Body of pancreas (tissue), 4 donors: ENCODE data around the gene TBX21. TPM values are rescaled to one million over a fixed set of nuclear protein-coding genes. Genes with fewer than 3 reads are reported as not detected.

Source experiments
- ATAC-seq: fragments of 150-250 bp; one replicate; pipeline ENCODE4 v1.9.1; 2016
- DNase-seq, 4 donors: peaks; one replicate each; pipeline ENCODE4 v3.0.0-alpha.2; 2019
- H3K27ac ChIP-seq, 4 donors: fragments of 200-600 bp; sonication (generic); 1 replicate in 3 of 4; 2 replicates in 1 of 4; pipeline versions ENCODE4 v1.5.1 to v1.6.1; 2016 to 2019; ENCODE audit warnings: mild to moderate bottlenecking in 1 of 4, mixed read lengths in 1 of 4, moderate library complexity in 1 of 4
- H3K27me3 ChIP-seq, 2 donors: fragments of 200-600 bp; sonication (generic); one replicate each; pipeline ENCODE4 v1.6.0; 2016; ENCODE audit warnings: mild to moderate bottlenecking in 1 of 2
- H3K36me3 ChIP-seq, 2 donors: fragments of 200-600 bp; sonication (generic); replicated peaks in 1 of 2; 2 replicates each; pipeline ENCODE4 v1.5.1; 2016; ENCODE audit warnings: low read depth in 2 of 2; ENCODE audit not compliant: insufficient read depth in 1 of 2
- H3K4me1 ChIP-seq: fragments of 200-600 bp; sonication (generic); one replicate; pipeline ENCODE4 v1.6.0; 2016
- H3K4me3 ChIP-seq, 2 donors: fragments of 200-600 bp; sonication (generic); 1 replicate in 1 of 2; 2 replicates in 1 of 2; pipeline ENCODE4 v1.5.1; 2016 to 2019
- H3K9me3 ChIP-seq, 3 donors: fragments of 200-600 bp; sonication (generic); 1 replicate in 2 of 3; 2 replicates in 1 of 3; pipeline ENCODE4 v1.5.1; 2016
- CTCF ChIP-seq, 7 experiments: fragments of 450-650 bp in 4 of 7; fragments of 200-600 bp in 3 of 7; sonication (generic) in 3 of 7; IDR thresholded peaks; one replicate each; pipeline ENCODE4 v1.5.1; 2016 to 2019; ENCODE audit warnings: antibody characterized with exemption in 7 of 7
- POLR2A ChIP-seq, 3 donors: fragments of 450-650 bp; IDR thresholded peaks; one replicate each; pipeline ENCODE4 v1.6.1; 2016; ENCODE audit warnings: antibody characterized with exemption in 3 of 3, mild to moderate bottlenecking in 2 of 3
- WGBS, 2 donors: methylation state at CpG; one replicate each; pipeline ENCODE4 v1.1.5; 2017; 5-methylcytosine and 5-hydroxymethylcytosine counted together
- intact Hi-C: fragments of 100-400 bp; cut with DNase I; formaldehyde crosslinking; loops from one replicate; pipeline ENCODE4 v1.15.1; 2023
- total RNA-seq, 2 donors: library from RNA; depleted of rRNA; stranded (reverse); fragments of >200 nt; gene quantifications; one replicate each; pipeline ENCODE4 v1.1.0, GENCODE V29; 2016

TBX21 gene
- total RNA-seq, 2 donors from 2014 or later, result 1.0 TPM; not detected in 1

- 9 to 24% methylated on average over 16 to 59 of the region's 65 CpGs for WGBS, 2 donors
- Histone ChIP-seq H3K4me1 (peaks cover 29% of the 10 kb centered on the region), H3K36me3 (no peaks in the 10 kb centered on the region), H3K27ac (peak overlapping the region; percentile 75 to 89 (median 83)), H3K4me3 (peak overlapping the region; percentile 93 to 99), H3K9me3 (no peaks in the 10 kb centered on the region), H3K27me3 (no peaks in the 10 kb centered on the region)
- ATAC-seq, result peak; percentile 31
- no peak for TF ChIP-seq CTCF (IDR thresholded peaks at IDR 0.05)
- TF ChIP-seq POLR2A (IDR thresholded peaks at IDR 0.05), result peak in 1 of 3 donors; percentile 7
- peak; percentile 52 to 59 (median 56) for DNase-seq
- intact Hi-C loops, result loop anchor here (10.0 kb wide), 1 partner anchor 110 kb away; no protein-coding TSS in a partner anchor
These were observed 38.2 kb upstream of the TBX21 start for GRCh38 chr17:47694581-47695428.

- WGBS, 2 donors, result 66 to 69% methylated on average over 33 to 42 of the region's 47 CpGs
- Histone ChIP-seq H3K27ac (peak overlapping the region in 3 of 4 donors; percentile 64 to 86 (median 75)), H3K27me3 (no peaks in the 10 kb centered on the region), H3K36me3 (no peaks in the 10 kb centered on the region), H3K4me1 (peaks cover 29% of the 10 kb centered on the region), H3K9me3 (no peaks in the 10 kb centered on the region), H3K4me3 (no peak overlapping the region)
- peak in 3 of 4 donors; percentile 13 to 30 (median 21) for DNase-seq
- TF ChIP-seq POLR2A (IDR thresholded peaks at IDR 0.05), result no peak
- no peak for TF ChIP-seq CTCF (IDR thresholded peaks at IDR 0.05)
- ATAC-seq, result no peak
- intact Hi-C loops, result loop anchor here (10.0 kb wide), 1 partner anchor 109 kb away; no protein-coding TSS in a partner anchor
These were observed 37.3 kb upstream of the TBX21 start for GRCh38 chr17:47695429-47696376.

GRCh38 chr17:47696717-47697642 lies 36.1 kb upstream of the TBX21 start:
- Histone ChIP-seq H3K27ac (no peak overlapping the region), H3K4me1 (peaks cover 29% of the 10 kb centered on the region), H3K9me3 (no peaks in the 10 kb centered on the region), H3K27me3 (no peaks in the 10 kb centered on the region), H3K36me3 (no peaks in the 10 kb centered on the region), H3K4me3 (no peak overlapping the region)
- intact Hi-C loops, result loop anchor here (10.0 kb wide), 1 partner anchor 108 kb away; no protein-coding TSS in a partner anchor
- no peak for ATAC-seq
- peak in 1 of 4 donors; percentile 11 for DNase-seq
- WGBS, 2 donors, result 76 to 87% methylated on average over 9 to 10 of the region's 11 CpGs
- TF ChIP-seq CTCF (IDR thresholded peaks at IDR 0.05) (no peak), POLR2A (IDR thresholded peaks at IDR 0.05) (no peak)
